Right lobe of liver (tissue), 6 donors: ENCODE data around the gene ZBTB24. TPM values are rescaled to one million over a fixed set of nuclear protein-coding genes. Genes with fewer than 3 reads are reported as not detected.
A peak's percentile ranks its signal among the peaks of the same experiment; 100 is the strongest.

Source experiments
- ATAC-seq, 4 donors: fragments of 200-7000 bp; cut with Tn5 transposase; one replicate each; pipeline ENCODE4 v1.9.1; 2020; ENCODE audit warnings: mild to moderate bottlenecking in 4 of 4, moderate library complexity in 4 of 4
- DNase-seq, 3 donors: peaks; one replicate each; pipeline ENCODE4 v3.0.0-alpha.2; 2020
- H3K27ac ChIP-seq, 3 donors: fragments of 200-600 bp; one replicate each; pipeline ENCODE4 v1.8.0; 2022
- H3K27me3 ChIP-seq, 2 donors: fragments of 200-600 bp; one replicate each; pipeline ENCODE4 v1.8.0; 2022
- H3K36me3 ChIP-seq, 4 donors: fragments of 200-600 bp; sonication (generic) in 1 of 4; one replicate each; pipeline versions ENCODE4 v1.5.1 to v1.8.0; 2017 to 2022; ENCODE audit warnings: control low read depth in 1 of 4
- H3K4me1 ChIP-seq, 4 donors: fragments of 200-600 bp; sonication (generic) in 1 of 4; one replicate each; pipeline versions ENCODE4 v1.5.1 to v1.8.0; 2017 to 2022; ENCODE audit warnings: control low read depth in 1 of 4
- H3K4me3 ChIP-seq, 3 donors: fragments of 200-600 bp; one replicate each; pipeline ENCODE4 v1.8.0; 2022
- H3K9me3 ChIP-seq, 4 donors: fragments of 200-600 bp; sonication (generic) in 1 of 4; one replicate each; pipeline versions ENCODE4 v1.5.1 to v1.8.0; 2017 to 2022; ENCODE audit warnings: control low read depth in 1 of 4
- CTCF ChIP-seq, 4 donors: fragments of 200-600 bp in 3 of 4; fragments of 450-650 bp in 1 of 4; IDR thresholded peaks; one replicate each; pipeline versions ENCODE4 v1.5.1 to v1.8.0; 2016 to 2022; ENCODE audit warnings: antibody characterized with exemption in 4 of 4, mild to moderate bottlenecking in 2 of 4
- POLR2A ChIP-seq: fragments of 450-650 bp; IDR thresholded peaks from one replicate; pipeline ENCODE4 v1.6.1; 2017; ENCODE audit warnings: antibody characterized with exemption, mild to moderate bottlenecking
- WGBS: methylation state at CpG from one replicate; pipeline ENCODE4 v1.1.6; 2018; ENCODE audit warnings: low coverage, low lambda C conversion rate; ENCODE audit not compliant: insufficient coverage; ENCODE audit errors: missing lambda C conversion rate; 5-methylcytosine and 5-hydroxymethylcytosine counted together
- intact Hi-C, 2 donors: fragments of 100-400 bp; cut with DNase I; formaldehyde crosslinking; loops; one replicate each; pipeline versions ENCODE4 v1.11.2 to v1.14.1; 2022
- total RNA-seq, 6 experiments: library from RNA; depleted of rRNA in 2 of 6; stranded (reverse); fragments of >200 nt in 2 of 6; fragmentation: NEBNext Ultra II Directional in 3 of 6; extraction: Animal tissue kit (Norgen Biotek cat#: 25700) in 3 of 6; gene quantifications; one replicate each; pipeline versions ENCODE4 v1.1.0 to v1.2.4, GENCODE V29; 2016 to 2023
- donor health status: DM: no; HTN: yes; CAD: no.
- donor health status: DM: no; HTN: no; CAD: no.
- donor health status: DM: no; HTN: no; CAD: no.
- donor health status: DM: no; HTN: yes; CAD: no.
- donor health status: DM: no; HTN: yes; CAD: no.

The ZBTB24 gene
- total RNA-seq, 6 experiments from 2014 or later: 2.4 to 3.6 (median 2.7) TPM

GRCh38 chr6:109483735-109484057, 677 bp upstream of the ZBTB24 start:
- no peak for TF ChIP-seq POLR2A
- H3K27me3 ChIP-seq: no peaks in the 10 kb centered on the region
- H3K9me3 ChIP-seq: no peaks in the 10 kb centered on the region
- no peak for DNase-seq
- intact Hi-C loops: no loop called here
- WGBS: 13% methylated on average over 6 of the region's 6 CpGs
- peak overlapping the region; percentile 24 to 91 (median 76) for H3K4me3 ChIP-seq
- H3K36me3 ChIP-seq: peaks cover 0 to 7% (median 2%) of the 10 kb centered on the region in 4 donors
- peaks cover 0 to 16% (median 4%) of the 10 kb centered on the region in 4 donors for H3K4me1 ChIP-seq
- no peak overlapping the region for H3K27ac ChIP-seq
- no peak for ATAC-seq

GRCh38 chr6:109480993-109481480, 2.0 kb downstream of the ZBTB24 start:
- no peak overlapping the region for H3K27ac ChIP-seq
- DNase-seq (no peak), ATAC-seq (no peak)
- peaks cover 0 to 19% (median 4%) of the 10 kb centered on the region in 4 donors for H3K4me1 ChIP-seq
- no peaks in the 10 kb centered on the region for H3K27me3 ChIP-seq
- WGBS: 96% methylated on average over 7 of the region's 7 CpGs
- H3K9me3 ChIP-seq: no peaks in the 10 kb centered on the region
- H3K4me3 ChIP-seq: no peak overlapping the region
- no peak for TF ChIP-seq POLR2A
- TF ChIP-seq CTCF (IDR thresholded peaks at IDR 0.05): no peak
- intact Hi-C loops: no loop called here
- peaks cover 0 to 7% (median 2%) of the 10 kb centered on the region in 4 donors for H3K36me3 ChIP-seq

GRCh38 chr6:109478841-109479624, 4.0 kb downstream of the ZBTB24 start:
- intact Hi-C loops: no loop called here
- WGBS: 88% methylated on average over 5 of the region's 5 CpGs
- H3K4me3 ChIP-seq: no peak overlapping the region

GRCh38 chr6:109478222-109478805, 4.7 kb downstream of the ZBTB24 start:
- intact Hi-C loops: no loop called here
- no peak overlapping the region for H3K27ac ChIP-seq
- WGBS: 91% methylated on average over 9 of the region's 9 CpGs
- DNase-seq: no peak
- H3K4me3 ChIP-seq: no peak overlapping the region
- H3K27me3 ChIP-seq: no peaks in the 10 kb centered on the region
- no peak for ATAC-seq
- TF ChIP-seq CTCF (IDR thresholded peaks at IDR 0.05) (no peak), POLR2A (no peak)
- no peaks in the 10 kb centered on the region for H3K9me3 ChIP-seq
- peaks cover 0 to 27% (median 3%) of the 10 kb centered on the region in 4 donors for H3K36me3 ChIP-seq
- peaks cover 0 to 27% (median 4%) of the 10 kb centered on the region in 4 donors for H3K4me1 ChIP-seq

More at GRCh38 chr6:109478841-109479624, 4.0 kb downstream of the ZBTB24 start:
- Histone ChIP-seq H3K27ac (no peak overlapping the region), H3K27me3 (no peaks in the 10 kb centered on the region), H3K4me1 (peaks cover 0 to 27% (median 4%) of the 10 kb centered on the region in 4 donors), H3K36me3 (peaks cover 0 to 21% (median 3%) of the 10 kb centered on the region in 4 donors), H3K9me3 (no peaks in the 10 kb centered on the region)
- DNase-seq: no peak
- no peak for ATAC-seq
- TF ChIP-seq POLR2A (no peak), CTCF (IDR thresholded peaks at IDR 0.05) (no peak)

- Histone ChIP-seq H3K4me3 (no peak overlapping the region), H3K27ac (no peak overlapping the region), H3K9me3 (no peaks in the 10 kb centered on the region), H3K27me3 (no peaks in the 10 kb centered on the region), H3K4me1 (peaks cover 0 to 27% (median 4%) of the 10 kb centered on the region in 4 donors), H3K36me3 (peaks cover 0 to 32% (median 3%) of the 10 kb centered on the region in 4 donors)
- no peak for TF ChIP-seq CTCF (IDR thresholded peaks at IDR 0.05)
- TF ChIP-seq POLR2A: no peak
- 54% methylated on average over 1 of the region's 2 CpGs for WGBS
- intact Hi-C loops: no loop called here
- ATAC-seq: no peak
- no peak for DNase-seq
These were observed 5.3 kb downstream of the ZBTB24 start for GRCh38 chr6:109477725-109478124.
